Right renal pelvis (tissue), 4 donors: ENCODE data around the gene H3-3A. TPM values are rescaled to one million over a fixed set of nuclear protein-coding genes. Genes with fewer than 3 reads are reported as not detected.
"Not testable (repeated sequence)": the region's sequence is repeated elsewhere in the genome, so short reads cannot be mapped to it uniquely, and the experiment has no call there.

Experiments used
- DNase-seq, 4 donors: peaks; one replicate each; pipeline ENCODE4 v3.0.0-alpha.2; 2013; ENCODE audit warnings: low read depth in 4 of 4, low spot score in 3 of 4, missing footprints in 1 of 4
- polyA plus RNA-seq, 4 donors: library from polyadenylated mRNA; unstranded; fragments of 120-200 nt; gene quantifications; one replicate each; pipeline ENCODE4 v1.2.1, GENCODE V29; 2013; ENCODE audit not compliant: insufficient read length in 4 of 4

H3-3A gene
- polyA plus RNA-seq, 4 donors, result 1,338 to 1,630 (median 1,584) TPM

DNA sequence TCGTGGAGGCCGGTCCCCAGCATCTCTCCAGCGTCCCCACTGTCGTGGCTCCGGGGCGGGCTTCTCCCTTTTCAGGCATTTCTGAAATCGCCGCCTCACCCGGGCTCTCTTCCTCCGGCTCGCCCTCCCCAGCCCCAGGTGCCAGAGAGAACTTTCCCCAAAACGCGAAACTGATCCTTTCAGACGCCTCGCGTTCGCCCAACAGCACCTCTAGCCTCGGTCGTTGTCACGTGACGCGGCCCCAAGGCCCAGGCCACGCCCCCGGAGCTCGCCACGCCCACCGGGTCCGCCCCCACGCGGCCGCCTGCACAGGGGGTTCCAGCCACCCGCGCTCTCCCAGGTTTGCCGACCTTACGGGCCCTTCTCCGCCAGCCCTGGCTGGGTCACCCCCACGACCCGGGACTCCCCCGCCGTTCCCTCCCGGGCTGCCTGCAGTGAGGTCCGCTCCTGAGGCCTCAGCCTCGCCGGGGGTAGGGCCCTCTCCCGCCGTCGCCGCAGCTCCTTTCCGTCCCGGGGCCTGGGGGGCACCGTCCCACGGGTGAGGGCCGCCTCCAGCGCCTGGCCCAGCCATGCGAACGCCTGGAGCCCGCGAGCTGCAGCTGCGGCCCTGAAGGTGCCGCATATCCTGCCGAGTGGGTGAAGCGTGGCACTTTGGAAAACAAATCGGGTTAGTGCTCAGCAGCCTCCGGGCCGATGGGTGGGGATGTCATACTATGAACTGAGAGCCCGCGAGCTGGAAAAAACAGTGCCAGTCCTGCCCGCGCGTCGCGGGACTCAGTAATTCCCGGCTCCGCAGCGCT lies 21.0 kb downstream of the H3-3A start:
- peak in 2 of 4 donors; percentile 63 to 75 for DNase-seq

DNA sequence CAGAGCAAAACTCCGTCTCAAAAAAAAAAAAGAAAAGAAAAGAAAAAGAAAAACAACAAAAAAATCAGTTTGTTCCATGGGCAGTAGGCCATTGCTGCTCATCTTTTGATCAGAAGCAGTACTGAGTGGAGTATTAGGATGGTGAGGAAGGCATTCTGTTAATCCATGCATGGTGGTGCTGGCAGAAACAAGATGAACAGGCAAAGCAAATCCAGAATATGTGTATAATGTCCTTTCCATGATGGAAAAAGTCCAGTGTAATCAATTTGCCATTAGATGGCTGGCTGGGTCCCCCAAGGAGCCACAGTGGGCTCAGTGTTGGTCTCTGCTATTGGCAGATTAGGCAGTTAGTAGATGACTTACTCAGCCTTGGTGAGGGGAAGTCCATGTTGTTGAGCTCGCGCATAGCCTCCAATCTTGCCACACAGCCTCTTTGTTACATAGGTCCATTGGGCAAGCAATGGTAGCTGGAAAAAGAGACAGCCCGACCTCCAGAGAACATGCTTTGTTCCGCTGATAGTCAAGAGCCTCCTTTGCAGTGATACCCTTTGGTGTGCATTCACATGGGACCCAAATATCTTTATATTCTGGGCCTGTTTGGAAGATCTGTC lies 23.3 kb downstream of the H3-3A start:
- DNase-seq, result no peak

DNA sequence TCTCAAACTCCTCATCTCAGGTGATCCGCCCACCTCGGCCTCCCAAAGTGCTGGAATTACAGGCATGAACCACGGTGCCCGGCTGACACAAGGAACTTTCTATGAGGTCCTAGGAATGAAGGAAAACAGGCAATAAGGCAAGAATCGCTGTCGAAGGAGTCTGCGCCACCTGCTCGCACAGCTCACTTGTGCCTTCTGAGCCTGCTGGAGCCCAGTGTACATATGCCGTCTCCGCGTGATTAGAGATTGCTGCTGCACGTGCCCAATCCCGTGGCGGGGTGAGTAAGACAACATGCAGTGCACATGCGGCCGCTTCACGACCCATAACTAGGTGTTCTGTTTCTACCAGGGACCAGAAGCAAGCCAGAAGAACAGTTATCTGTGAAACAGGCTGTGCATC lies 24.3 kb downstream of the H3-3A start:
- no peak for DNase-seq

DNA sequence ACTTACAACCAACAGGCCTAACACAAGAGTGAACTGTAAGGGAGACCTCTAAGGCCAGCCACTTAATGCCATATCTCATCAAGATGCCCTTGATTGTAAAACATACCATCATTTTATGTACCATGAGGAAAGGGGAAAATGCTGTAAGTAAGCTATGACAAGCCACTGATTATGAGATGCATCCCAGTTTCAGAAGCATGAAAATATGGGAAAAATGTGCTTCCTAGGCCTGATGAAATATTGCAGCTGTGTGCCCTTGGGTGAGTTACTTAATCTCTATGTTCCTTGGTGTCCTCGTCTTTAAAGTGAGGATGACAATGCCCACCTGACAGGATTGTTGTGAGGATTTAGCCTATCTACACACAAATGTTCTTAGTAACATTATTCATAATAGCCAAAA lies 28.9 kb downstream of the H3-3A start:
- no peak for DNase-seq

DNA sequence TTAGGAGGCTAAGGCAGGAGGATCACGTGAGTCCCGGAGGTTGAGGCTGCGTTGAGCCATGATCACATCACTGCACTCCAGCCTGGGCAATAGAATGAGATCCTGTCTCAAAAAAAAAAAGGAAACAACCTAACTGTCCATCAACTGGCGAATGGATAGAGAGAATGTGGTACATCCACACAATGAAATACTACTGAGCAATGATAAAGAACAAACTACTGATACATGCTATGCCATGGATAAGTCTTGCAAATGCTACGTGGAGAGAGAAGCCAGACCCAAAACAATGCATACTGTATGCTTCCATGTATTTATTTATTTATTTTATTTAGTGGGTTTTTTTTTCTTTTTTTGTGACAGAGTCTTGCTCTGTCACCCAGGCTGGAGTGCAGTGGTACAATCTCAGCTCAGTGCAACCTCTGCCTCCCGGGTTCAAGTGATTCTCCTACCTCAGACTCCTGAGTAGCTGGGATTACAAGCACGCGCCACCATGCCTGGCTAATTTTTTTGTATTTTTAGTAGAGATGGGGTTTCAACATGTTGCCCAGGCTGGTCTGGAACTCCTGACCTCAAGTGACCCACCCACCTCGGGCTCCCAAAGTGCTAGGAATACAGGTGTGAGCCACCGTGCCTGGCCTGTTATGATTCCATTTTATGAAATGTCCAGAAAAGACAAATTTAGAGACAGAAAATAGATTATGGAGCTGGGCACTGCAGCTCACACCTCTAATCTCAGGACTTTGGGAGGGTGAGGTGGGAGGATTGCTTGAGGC lies 29.7 kb downstream of the H3-3A start:
- not testable (repeated sequence) for DNase-seq

DNA sequence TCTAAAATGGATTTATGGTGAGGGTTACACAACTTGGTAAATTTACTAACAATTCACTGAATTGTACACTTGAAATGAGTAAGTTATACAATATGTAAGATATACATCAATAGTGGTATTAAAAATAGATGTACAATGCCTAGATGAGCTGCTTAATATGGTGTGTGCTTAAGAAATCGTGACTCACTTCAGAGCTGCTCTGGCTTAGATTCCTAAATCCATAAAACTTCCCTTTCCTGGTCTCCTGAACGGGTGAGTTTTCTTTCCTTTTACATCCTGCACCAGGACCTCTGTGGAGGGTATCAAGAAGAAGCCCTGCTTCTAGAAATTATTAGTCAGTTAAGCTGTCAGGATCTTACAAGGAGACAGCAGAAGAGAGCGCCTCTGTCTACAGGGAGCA lies 30.4 kb downstream of the H3-3A start:
- no peak for DNase-seq

DNA sequence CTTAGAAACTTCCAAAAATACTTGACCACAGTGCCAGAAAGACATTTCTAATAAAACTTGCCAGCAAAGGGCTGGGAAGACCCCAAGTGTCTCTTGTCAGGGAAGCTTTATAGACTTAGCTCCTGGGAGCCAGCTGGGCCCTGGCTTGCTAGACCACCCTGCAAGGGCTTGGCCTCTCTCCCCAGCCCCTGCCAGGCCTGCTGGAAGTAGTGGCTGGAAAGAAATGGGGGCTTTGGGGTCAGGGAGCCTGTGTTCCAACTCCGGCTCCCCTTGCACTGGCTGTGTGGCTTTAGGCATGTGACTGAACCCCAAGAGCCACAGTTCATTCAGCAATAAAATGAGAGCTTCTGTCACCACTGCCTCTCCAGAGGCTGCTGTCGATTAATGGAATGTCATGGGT lies 31.1 kb downstream of the H3-3A start:
- no peak for DNase-seq

DNA sequence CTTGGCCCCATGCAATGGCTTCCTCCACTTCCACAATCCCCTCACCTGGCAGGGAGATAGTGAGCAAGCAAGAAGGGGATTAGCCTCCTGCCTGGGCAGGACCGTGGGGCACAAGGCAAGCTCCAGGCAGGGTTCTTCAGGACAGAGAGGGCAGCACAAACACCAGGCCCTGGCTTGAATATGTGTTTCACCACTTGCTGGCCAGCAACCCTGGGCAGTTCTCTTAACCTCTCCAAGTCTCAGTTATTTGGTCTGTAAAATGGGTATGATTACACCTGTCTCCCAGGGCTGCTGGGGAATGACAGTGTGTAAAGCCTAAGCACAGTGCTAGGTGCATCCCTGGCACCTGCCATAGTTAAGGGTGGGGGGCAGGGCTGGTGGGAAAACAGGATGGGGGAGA lies 31.9 kb downstream of the H3-3A start:
- no peak for DNase-seq

DNA sequence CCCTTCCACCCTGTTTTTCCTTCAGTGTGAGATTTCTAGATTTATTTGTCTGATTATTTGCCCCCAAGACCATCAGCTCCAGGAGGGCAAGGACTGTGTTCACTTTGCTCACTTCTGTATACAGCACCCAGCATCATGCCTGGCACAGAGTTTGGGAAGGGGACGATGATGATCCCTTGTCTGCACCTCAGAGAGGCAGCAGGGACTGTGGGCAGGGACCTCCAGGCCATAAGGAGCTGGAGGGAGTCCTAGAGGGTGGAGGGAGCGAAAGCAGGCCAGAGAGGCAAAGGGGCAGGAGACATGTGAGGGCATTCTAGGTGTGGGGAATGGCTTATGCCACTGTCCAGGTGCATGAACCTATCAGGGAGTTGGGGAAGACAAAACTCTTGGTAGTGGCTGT lies 32.8 kb downstream of the H3-3A start:
- DNase-seq, result no peak

DNA sequence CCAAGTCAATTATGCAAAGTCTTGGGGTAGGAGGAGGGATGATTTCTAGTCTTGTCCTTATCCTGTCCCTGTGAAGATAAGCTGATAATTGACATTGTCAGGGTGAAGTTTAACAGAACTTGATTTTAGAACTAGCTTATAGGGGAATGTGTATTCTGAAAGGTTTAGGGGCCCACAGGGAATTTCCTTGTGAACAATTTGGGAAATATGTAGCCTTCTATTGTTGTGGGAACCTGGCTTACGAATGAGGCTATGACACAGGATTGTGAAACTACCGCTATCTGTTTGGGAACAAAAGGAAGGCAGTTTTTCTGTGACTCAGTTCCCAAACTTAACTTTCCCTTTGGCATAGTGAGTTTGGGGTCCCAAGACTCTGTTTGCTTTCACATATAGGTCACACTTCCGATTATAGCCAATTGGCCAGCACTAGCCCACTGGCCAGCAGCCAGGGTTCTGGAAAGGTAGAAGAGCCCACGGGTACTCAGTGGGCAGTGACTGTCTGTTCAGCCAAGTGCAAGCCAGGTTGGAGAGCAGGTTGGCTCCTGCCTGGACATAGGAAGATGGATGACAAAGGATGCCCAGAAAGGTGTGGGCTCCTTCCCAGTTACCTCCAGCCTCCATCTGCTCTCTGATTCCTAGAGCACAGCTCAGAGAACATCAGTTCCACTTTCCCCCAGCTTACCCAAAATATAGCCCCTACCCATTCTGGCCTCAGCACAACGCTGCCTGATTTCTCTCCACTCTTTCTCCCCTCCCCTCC lies 35.5 kb downstream of the H3-3A start:
- no peak for DNase-seq

DNA sequence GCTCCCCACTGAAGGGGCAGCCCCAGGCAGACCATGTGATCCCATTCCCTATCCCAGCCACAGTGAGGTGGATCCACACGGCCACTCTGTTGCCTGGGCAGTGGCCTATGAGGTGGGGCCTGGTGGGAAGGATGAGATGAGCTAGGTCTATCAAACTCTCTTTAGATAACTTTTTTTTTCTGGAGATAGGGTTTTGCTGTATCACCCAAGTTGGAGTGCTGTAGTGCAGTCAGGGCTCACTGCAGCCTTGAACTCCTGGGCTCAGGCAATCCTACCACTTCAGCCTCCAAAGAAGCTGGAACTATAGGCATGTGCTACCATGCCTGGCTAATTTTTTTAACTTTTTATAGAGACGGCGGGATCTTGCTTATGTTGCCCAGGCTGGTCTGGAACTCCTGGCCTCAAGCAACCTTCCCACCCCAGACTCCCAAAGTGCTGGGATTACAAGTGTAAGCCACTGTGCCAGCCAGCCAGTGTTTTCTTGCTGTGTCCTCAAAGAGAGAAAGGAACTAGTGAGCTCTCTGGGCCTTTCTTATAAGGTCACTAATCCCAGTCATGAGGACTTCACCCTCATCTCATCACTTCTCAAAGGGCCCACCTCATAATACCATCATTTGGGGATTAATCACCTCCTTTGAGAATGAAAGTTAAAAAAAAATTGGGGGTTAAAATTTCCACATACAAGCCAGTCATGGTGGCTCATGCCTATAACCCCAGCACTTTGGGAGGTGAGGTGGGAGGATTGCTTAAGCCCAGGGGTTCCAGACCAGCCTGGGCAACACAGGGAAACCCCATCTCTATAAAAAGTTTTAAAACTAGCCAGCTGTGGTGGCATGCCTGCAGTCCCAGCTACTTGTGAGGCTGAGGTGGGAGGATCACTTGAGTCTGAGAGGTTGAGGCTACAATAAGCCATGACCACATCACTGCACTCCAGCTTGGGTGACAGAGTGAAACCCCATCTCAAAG lies 36.6 kb downstream of the H3-3A start:
- DNase-seq, result no peak

DNA sequence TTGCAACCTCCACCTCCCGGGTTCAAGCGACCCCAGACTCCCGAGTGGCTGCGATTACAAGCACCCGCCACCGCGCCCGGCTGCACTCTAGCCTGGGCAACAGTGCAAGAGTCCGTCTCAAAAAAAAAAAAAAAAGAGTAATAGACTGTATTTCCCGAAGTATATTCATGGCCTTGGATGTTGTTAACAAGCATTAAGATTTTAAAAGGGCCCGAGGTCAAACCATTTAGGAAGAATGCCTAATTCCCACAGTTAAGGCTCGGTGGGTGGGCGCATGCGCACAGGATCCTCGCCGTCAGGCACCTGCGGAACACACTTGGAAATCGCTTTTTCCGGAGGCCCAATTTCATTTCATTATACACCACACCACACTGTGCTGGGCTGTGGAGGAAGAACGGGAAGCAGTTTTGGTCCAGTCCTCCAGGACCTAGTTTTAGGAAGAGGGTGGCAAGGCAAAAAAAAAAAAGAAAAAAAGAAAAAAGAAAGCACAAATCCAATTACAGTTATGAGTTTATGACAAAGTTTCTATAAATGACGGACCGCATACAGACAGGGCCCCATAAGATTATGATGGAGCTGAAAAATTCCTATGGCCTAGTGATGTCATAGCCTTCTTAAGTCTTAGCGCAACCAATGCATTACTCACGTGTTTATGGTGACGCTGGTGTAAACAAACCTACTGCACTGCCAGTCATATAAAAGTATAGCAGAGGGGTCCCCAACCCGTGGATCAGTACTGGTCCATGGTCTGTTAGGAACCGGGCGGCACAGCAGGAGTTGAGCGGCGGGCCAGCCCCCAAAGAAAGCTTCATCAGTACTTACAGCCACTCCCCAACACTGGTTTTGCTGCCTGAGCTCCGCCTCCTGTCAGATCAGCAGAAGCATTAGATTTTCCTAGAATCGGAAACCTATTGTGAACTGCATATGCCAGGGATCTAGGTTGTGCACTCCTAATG lies 38.2 kb downstream of the H3-3A start:
- no peak for DNase-seq

DNA sequence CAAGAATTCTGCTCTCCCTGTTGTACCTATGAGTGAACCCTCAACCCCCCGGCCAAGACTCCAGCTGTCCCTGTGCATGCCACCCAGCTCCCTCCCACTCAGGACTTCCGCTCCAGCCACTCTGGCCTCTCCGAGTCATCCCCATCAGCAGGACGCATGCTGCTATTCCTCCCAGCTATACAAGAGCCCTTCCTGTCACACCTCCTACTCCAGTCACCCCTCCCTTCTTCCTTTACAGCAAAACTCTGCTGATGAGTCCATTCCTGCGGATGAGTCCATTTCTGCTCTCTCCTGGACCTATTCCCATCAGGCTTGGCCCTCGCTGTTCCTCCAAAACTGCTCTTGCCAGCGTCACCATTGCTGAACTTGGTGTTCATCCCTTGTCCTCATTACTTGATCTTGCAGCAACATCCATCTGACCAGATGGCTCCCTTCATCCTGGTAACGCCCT lies 42.2 kb downstream of the H3-3A start:
- no peak for DNase-seq

DNA sequence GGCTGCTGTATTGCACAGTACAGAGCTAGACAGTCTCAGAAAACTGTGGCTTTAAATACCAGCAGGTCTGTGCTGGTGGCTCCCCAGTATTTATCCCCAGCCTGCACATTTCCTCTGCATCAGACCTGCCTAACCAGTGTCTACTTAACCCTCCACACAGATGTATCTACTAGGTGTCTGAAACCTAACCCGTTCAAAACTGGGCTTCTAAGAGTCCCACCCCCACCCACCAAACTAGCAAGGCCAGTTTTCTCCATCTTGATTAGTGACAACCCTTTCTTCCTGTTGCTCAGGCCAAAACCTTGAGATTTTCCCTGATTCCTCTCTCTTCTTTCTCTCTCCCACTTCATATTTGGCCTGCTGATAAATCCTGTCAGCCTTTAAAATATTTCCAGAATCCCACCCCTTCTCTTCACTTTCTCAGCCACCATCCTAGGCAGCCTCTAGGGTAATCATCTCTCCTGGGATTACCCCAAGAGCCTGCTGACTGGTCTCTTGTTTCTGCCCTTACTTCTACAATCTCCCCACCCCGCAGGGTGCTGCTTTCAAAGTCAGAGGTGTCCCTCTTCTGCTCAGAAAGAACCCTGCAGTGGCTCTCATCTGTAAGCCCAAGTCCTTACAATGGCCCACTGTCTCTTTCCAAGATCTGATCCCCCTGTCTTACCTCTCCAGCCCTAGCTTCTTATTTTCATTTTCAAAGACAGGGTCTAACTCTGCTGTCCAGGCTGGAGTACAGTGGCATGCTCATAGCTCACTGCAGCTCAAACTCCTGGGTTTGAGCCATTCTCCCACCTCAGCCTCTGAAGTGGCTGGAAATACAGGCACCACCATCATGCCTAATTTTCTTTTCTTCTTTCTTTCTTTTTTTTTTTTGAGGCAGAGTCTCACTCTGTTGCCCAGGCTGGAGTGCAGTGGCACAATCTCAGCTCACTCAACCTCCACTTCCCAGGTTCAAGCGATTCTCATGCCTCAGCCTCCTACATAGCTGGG lies 45.2 kb downstream of the H3-3A start:
- DNase-seq, result no peak

DNA sequence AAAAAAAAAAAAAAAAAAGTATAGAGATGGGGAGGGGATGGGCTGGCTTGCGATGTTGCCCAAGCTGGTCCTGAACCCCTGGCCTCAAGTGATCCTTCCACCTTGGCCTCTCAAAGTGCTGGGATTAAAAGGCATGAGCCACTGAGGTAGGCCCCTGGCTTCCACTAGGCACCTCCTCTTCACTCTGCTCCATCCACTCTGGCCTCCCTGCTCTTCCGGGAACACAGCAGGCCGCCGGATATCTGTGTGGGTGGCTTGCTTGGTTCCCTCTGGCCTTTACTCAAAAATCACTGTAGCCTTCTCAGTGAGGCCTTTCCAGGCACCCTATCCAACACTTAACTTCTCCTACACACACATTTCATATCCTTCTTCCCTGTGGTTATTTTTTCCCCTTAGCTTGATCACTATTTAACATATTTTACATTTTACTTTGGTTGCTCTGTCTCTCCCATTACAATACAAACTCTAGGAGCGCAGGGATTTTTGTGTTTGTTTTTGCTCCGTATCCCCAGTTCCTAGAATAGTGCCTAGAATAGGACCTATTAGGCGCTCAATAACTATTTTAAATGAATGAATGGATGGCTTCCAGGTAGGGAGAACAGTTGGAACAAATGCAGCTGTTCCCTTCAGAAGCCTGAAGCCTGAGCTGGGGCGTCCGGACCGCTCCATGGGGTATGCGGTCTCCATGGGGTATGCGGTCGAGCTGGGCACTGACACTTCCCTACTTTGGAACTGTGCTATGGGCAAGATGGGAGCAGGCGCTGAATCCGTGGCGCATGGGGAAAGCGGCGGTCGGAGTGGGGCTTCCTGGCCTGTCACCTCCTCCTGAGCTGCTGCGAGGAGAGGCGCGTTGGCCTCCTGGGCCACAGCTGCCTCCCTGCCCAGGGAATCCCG lies 46.7 kb downstream of the H3-3A start:
- no peak for DNase-seq

DNA sequence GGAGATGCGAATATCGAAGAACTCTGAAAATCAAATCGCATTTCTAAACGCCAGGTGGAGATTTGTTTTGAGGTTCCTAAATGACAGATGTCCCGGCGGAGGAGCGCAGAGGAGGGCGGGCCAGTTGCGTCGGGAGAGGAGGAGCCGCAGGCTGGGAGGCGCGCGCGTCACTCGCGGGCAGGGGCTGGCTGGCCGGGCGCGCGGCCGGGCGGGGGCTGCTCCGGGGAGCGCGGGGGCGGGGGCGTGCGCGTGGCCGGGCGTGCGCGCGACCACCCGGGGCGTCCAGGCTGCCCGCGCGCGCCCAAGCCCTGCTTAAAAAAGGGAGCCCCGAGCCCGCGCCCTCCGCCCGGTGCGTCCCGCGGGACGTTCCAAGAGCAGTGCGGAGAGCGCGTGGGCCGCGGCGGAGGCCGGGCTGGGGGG lies 47.3 kb downstream of the H3-3A start:
- peak; percentile 67 to 73 (median 72) for DNase-seq
